ENCODE data around the gene NR5A1. TPM values are rescaled to one million over a fixed set of nuclear protein-coding genes. Genes with fewer than 3 reads are reported as not detected.

The NR5A1 gene
- total and polyA plus RNA-seq, 2 of the 13 experiments (the other 11 are each of a cell fraction or from before 2014, with no cell fraction given), result 28.9 to 44.7 TPM

GRCh38 chr9:124480621-124480981 lies 26.6 kb downstream of the NR5A1 start (continued):
- TF ChIP-seq ZNF543 (CRISPR knock-in tag; IDR thresholded peaks at IDR 0.05) (no peak), SOX5 (CRISPR knock-in tag; IDR thresholded peaks at IDR 0.05; ENCODE audit: borderline replicate concordance) (no peak), ZNF17 (CRISPR knock-in tag; IDR thresholded peaks at IDR 0.05) (no peak), TRIM24 (CRISPR knock-in tag; IDR thresholded peaks at IDR 0.05) (no peak), NONO (IDR thresholded peaks at IDR 0.05) (no peak), NONO (CRISPR knock-in tag; conservative IDR thresholded peaks at IDR 0.05) (0 out of 2 replicates have a peak, but pooled peaks have one; percentile 10), ZNF253 (CRISPR knock-in tag; IDR thresholded peaks at IDR 0.05; ENCODE audit: borderline replicate concordance) (no peak), JDP2 (CRISPR knock-in tag; IDR thresholded peaks at IDR 0.05; ENCODE audit: borderline replicate concordance) (no peak), U2AF2 (IDR thresholded peaks at IDR 0.05; ENCODE audit: low read depth, low read length) (no peak), MAZ (IDR thresholded peaks at IDR 0.05; ENCODE audit: borderline replicate concordance, low read depth, low read length) (no peak), MAZ (CRISPR knock-in tag; IDR thresholded peaks at IDR 0.05; ENCODE audit: low read depth) (peak; percentile 60; the same call in 1 of the 2 replicates), IKZF4 (CRISPR knock-in tag; IDR thresholded peaks at IDR 0.05; ENCODE audit: borderline replicate concordance, low read depth, not compliant biosample characterization) (no peak), SKIL (CRISPR knock-in tag; IDR thresholded peaks at IDR 0.05; ENCODE audit: borderline replicate concordance) (no peak), HHEX (CRISPR knock-in tag; IDR thresholded peaks at IDR 0.05) (no peak), ARID4A (CRISPR knock-in tag; IDR thresholded peaks at IDR 0.05; ENCODE audit: borderline replicate concordance) (no peak), BCL6 (CRISPR knock-in tag; IDR thresholded peaks at IDR 0.05) (no peak), NCOA5 (CRISPR knock-in tag; IDR thresholded peaks at IDR 0.05) (no peak), GTF2F1 (IDR thresholded peaks at IDR 0.05; ENCODE audit: low read length) (no peak), BHLHE40 (IDR thresholded peaks at IDR 0.05; ENCODE audit: low read length) (no peak), ZNF616 (CRISPR knock-in tag; IDR thresholded peaks at IDR 0.05; ENCODE audit: low read depth) (no peak), MED8 (CRISPR knock-in tag; IDR thresholded peaks at IDR 0.05; ENCODE audit: insufficient replicate concordance) (no peak), SNAI1 (CRISPR knock-in tag; IDR thresholded peaks at IDR 0.05; ENCODE audit: borderline replicate concordance) (no peak), MXI1 (IDR thresholded peaks at IDR 0.05; ENCODE audit: borderline replicate concordance, low read depth, low read length) (no peak), HBP1 (CRISPR knock-in tag; IDR thresholded peaks at IDR 0.05; ENCODE audit: low read depth) (no peak), GTF3A (CRISPR knock-in tag; conservative IDR thresholded peaks at IDR 0.05) (no peak), TBX2 (CRISPR knock-in tag; IDR thresholded peaks at IDR 0.05; ENCODE audit: borderline replicate concordance) (no peak)
